IPS-11a (cell line): ENCODE measurements around the gene LENG1.
A peak's percentile ranks its signal among the peaks of the same experiment; 100 is the strongest.

Experiments used
- H3K4me3 ChIP-seq: one replicate; pipeline ENCODE4 v1.5.1; 2013; ENCODE audit warnings: low read depth, low read length, control low read depth

Gene LENG1

DNA sequence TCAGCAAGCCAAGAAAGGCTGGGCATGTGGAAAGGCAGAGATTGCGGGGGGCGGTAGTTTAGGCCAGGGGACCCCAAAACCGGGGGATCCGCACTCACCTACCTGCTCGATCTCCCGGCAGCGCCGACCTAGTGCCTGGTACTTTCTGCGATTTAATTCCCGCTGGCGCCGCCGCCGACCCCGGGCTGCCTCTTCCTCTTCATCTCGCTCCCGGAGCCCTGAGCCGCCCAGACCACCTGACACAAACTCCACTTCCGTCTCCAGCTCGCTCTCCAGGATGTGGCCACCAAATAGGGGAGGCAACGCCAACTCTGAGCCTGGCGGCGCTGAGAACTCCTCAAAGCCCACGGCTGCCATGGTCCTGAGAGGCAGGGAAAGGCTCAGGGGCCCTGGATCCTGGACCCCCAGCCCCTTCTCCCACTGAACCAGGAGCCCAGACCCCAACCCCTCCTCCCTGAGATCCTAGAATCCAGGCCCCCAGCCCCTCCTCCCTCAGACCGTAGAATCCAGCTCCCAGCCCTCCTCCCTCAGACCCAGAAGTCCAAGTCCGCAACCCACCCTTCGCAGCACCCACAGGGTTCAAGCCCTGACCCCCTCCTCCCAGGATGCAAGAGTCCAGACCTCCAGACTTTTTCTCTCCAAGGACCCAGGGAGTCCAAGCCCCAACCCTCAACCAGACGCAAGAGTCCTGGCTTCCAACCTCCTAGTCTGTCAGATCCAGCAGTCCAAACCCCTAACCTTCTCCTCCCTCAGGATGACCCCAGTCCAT, 45.0 kb downstream of the LENG1 start:
- H3K4me3 ChIP-seq: peak overlapping the region; percentile 95

DNA sequence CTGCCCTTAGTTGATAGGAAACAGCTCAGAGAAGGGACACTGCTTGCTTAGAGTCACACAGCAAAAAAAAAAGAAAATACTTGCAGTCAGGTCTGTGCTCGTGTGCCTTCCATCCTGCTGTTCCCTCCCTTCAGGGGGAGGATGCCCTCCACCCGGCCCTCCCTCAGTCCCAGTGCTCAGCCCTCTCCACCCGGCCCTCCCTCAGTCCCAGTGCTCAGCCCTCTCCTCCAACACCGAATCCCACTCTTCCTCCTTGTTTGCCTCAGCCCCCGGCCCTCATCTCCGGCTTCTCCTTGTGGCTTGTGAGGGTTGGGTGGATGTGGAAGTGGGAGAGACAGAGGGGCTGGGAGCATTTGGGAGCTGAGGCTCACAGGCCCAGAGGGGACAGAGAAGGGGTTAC, 49.9 kb downstream of the LENG1 start:
- H3K4me3 ChIP-seq: no peak overlapping the region

DNA sequence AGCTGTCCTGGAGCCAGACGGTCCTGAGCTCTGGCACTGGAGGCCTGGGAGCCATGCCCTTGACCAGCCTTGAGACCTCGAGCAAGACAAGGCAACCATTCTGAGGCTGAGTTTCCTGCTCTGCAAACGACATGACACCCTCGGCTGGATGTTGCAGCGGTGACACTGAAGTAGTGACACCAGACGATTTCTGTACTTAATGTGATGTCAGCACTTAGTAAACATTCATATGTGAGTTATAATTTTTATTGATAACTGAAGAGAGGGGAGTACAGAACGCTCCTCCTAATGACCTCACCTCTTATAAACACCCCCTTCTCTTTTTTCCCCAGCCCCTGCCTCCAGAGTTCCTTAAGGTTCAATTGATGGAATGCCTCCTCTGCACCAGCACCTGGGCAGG, 51.0 kb downstream of the LENG1 start:
- no peak overlapping the region for H3K4me3 ChIP-seq

DNA sequence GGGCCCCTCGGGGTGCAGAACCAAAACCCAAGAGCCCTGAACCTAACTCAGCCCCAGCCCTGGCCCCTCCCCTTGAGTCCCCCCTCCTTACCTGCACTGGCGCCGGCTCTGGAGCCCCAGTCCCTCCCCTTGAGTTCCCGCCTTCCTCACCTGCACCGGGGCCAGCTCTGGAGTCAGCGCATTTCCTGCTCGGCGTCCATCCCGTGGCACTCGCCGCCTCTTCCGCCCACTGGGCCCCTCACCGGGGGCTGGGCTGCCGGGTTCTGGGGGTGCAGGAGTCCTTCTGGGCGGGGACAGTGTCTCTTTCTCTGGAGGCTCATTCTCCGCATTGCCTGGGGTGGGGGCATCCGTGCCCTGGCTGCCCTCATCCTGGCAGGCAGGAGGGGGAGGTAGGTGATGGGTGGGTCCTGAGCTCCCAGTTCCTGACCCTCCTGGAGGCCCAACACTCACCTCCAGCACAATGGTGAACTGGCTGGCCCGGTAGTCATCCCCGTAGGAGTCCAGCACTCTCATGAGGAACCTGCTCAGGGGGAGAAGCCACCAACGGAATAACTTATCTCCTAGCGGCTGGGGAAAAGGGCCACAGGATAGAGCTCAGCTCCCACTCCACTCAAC, 51.5 kb downstream of the LENG1 start:
- no peak overlapping the region for H3K4me3 ChIP-seq

DNA sequence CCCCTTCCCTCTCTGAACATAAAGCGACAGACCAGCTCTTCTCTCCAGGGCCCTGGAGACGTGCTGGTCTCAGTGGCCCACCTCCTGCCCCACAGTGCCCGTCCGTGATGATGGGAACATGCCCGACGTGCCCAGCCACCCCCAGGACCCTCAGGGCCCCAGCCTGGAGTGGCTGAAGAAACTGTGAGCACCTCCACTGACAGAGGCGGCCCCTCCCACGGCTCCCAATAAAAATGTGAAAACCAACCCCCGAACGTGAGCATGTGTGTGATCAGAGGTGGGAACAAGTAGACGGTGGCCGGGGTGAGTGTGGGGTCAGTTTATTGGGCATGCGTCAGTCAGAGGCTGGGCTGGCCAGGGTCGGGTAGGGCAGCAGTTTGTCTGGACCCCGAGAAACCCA, 52.8 kb downstream of the LENG1 start:
- no peak overlapping the region for H3K4me3 ChIP-seq

- H3K4me3 ChIP-seq: no peak overlapping the region
Measured at GRCh38 chr19:54105796-54106195, 53.7 kb downstream of the LENG1 start.
